Trophoblast cell (in vitro differentiated cells and primary cell): ENCODE data around the gene GAST.
A peak's percentile ranks its signal among the peaks of the same experiment; 100 is the strongest.

ENCODE experiments used
- DNase-seq, 2 donors: peaks; one replicate each; pipeline ENCODE4 v3.0.0-alpha.2; 2016
- H2AFZ ChIP-seq: 2 replicates; pipeline ENCODE4 v1.6.1; 2013; ENCODE audit warnings: low read length, moderate library complexity, mild to moderate bottlenecking; ENCODE audit not compliant: insufficient read depth, poor library complexity
- H2AK5ac ChIP-seq: 2 replicates; pipeline ENCODE4 v1.6.1; 2013; ENCODE audit warnings: mild to moderate bottlenecking, low read length
- H2BK120ac ChIP-seq: 2 replicates; pipeline ENCODE4 v1.6.1; 2013; ENCODE audit warnings: low read length, mild to moderate bottlenecking, moderate library complexity; ENCODE audit not compliant: insufficient read depth, poor library complexity
- H2BK12ac ChIP-seq: 2 replicates; pipeline ENCODE4 v1.6.1; 2013; ENCODE audit warnings: mild to moderate bottlenecking, low read length, moderate library complexity
- H2BK5ac ChIP-seq: 2 replicates; pipeline ENCODE4 v1.6.1; 2013; ENCODE audit warnings: low read length, low read depth, moderate library complexity, mild to moderate bottlenecking; ENCODE audit not compliant: poor library complexity
- H3K14ac ChIP-seq: 2 replicates; pipeline ENCODE4 v1.6.1; 2013; ENCODE audit warnings: mild to moderate bottlenecking, low read length
- H3K18ac ChIP-seq: 2 replicates; pipeline ENCODE4 v1.6.1; 2013; ENCODE audit warnings: mild to moderate bottlenecking, low read length
- H3K23ac ChIP-seq: 2 replicates; pipeline ENCODE4 v1.6.1; 2013; ENCODE audit warnings: low read length
- H3K27ac ChIP-seq: 2 replicates; pipeline ENCODE4 v1.5.1; 2013; ENCODE audit warnings: low read depth, mild to moderate bottlenecking, inconsistent platforms, low read length, moderate library complexity
- H3K27me3 ChIP-seq: 2 replicates; pipeline ENCODE4 v1.6.1; 2013; ENCODE audit warnings: inconsistent platforms, mild to moderate bottlenecking, low read length, moderate library complexity; ENCODE audit not compliant: insufficient read depth
- H3K36me3 ChIP-seq, 2 experiments: 1 replicate in 1 of 2; 2 replicates in 1 of 2; pipeline ENCODE4 v1.6.1; 2013; ENCODE audit warnings: low read length in 2 of 2, mild to moderate bottlenecking in 2 of 2, moderate library complexity in 1 of 2; ENCODE audit not compliant: insufficient read depth in 2 of 2, control insufficient read depth in 1 of 2
- H3K4ac ChIP-seq: 2 replicates; pipeline ENCODE4 v1.6.1; 2013; ENCODE audit warnings: low read depth, mild to moderate bottlenecking, low read length, moderate library complexity
- H3K4me1 ChIP-seq, 2 experiments: 1 replicate in 1 of 2; 2 replicates in 1 of 2; pipeline ENCODE4 v1.6.1; 2013; ENCODE audit warnings: low read length in 2 of 2, mild to moderate bottlenecking in 2 of 2, moderate library complexity in 1 of 2; ENCODE audit not compliant: insufficient read depth in 2 of 2, control insufficient read depth in 1 of 2
- H3K4me2 ChIP-seq: 2 replicates; pipeline ENCODE4 v1.6.1; 2013; ENCODE audit warnings: inconsistent platforms, mild to moderate bottlenecking, low read length, moderate library complexity
- H3K4me3 ChIP-seq: 2 replicates; pipeline ENCODE4 v1.5.1; 2013; ENCODE audit warnings: mild to moderate bottlenecking, low read depth, low read length, inconsistent platforms
- H3K79me1 ChIP-seq: one replicate; pipeline ENCODE4 v1.6.1; 2013; ENCODE audit warnings: low read length
- H3K79me2 ChIP-seq: 2 replicates; pipeline ENCODE4 v1.6.1; 2013; ENCODE audit warnings: low read length, mild to moderate bottlenecking; ENCODE audit not compliant: control insufficient read depth, insufficient read depth, poor library complexity
- H3K9ac ChIP-seq: 2 replicates; pipeline ENCODE4 v1.6.1; 2013; ENCODE audit warnings: mild to moderate bottlenecking, low read length
- H3K9me3 ChIP-seq: 2 replicates; pipeline ENCODE4 v1.6.1; 2013; ENCODE audit warnings: low read depth, mild to moderate bottlenecking, control low read depth, inconsistent platforms, low read length; ENCODE audit not compliant: insufficient read depth
- H4K12ac ChIP-seq: 2 replicates; pipeline ENCODE4 v1.6.1; 2013; ENCODE audit warnings: low read depth, mild to moderate bottlenecking, low read length, moderate library complexity
- H4K8ac ChIP-seq: 2 replicates; pipeline ENCODE4 v1.6.1; 2013; ENCODE audit warnings: low read depth, mild to moderate bottlenecking, low read length, moderate library complexity
- H4K91ac ChIP-seq: one replicate; pipeline ENCODE4 v1.6.1; 2013; ENCODE audit warnings: low read depth, mild to moderate bottlenecking, low read length, moderate library complexity
- WGBS: extraction: QIAGEN DNeasy Blood & Tissue Kit; methylation state at CpG from one replicate; pipeline ENCODE4 v1.1.7; 2013; ENCODE audit warnings: missing lambda C conversion rate; ENCODE audit not compliant: insufficient read length, insufficient coverage; ENCODE audit errors: extremely low coverage; 5-methylcytosine and 5-hydroxymethylcytosine counted together

Gene GAST

DNA sequence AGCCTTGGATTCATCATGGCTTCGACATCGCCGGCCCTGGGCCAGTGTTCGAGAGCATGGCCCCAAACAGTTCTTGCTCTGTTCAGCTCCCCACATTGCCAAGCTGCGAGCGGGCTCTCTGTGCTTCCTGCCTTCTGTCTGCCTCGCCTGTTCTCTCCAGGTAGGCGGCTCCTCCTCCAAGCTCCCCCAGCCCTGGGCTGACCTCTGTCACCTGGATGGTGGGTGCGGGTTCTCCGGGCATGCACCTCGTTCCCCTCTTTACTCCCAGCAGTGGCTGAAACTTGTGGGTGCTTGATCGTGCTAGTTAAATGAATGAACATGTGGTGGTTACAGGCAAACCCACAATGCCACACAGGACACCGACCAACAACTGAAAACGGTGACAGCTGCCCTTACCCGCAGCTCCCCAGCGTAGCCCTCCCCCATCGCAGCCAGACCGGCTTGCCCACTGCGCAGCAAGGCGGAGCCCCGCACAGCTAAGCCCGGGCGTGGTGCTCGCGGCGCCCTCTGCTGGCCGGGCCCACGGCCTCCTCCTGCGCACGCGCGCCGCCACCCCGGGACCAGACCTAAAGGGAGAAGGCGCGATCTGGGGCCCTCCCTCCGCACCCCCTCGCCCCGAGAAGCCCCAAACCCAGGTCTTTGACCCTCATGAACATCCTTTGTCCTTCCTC lies 46.4 kb upstream of the GAST start:
- Histone ChIP-seq H3K4me1 (peaks cover 8% of the 10 kb centered on the region in 2 experiments), H3K9me3 (no peaks in the 10 kb centered on the region), H4K8ac (peak overlapping the region; percentile 81), H2BK120ac (peak overlapping the region; percentile 41), H3K27me3 (no peaks in the 10 kb centered on the region), H2BK12ac (peak overlapping the region; percentile 11), H3K9ac (peak overlapping the region; percentile 44), H4K12ac (peak overlapping the region; percentile 57), H3K14ac (peak overlapping the region; percentile 65), H3K79me1 (peaks cover 8% of the 10 kb centered on the region), H4K91ac (peak overlapping the region; percentile 36), H2AK5ac (no peak overlapping the region), H3K27ac (no peak overlapping the region), H3K18ac (peak overlapping the region; percentile 73), H3K79me2 (no peaks in the 10 kb centered on the region), H2AFZ (peak overlapping the region; percentile 68), H3K4ac (no peak overlapping the region), H2BK5ac (no peak overlapping the region), H3K23ac (no peak overlapping the region), H3K4me2 (peak overlapping the region; percentile 84), H3K4me3 (peak overlapping the region; percentile 10), H3K36me3 (no peaks in the 10 kb centered on the region)
- peak; percentile 92 to 96 for DNase-seq
- no CpG with 5 or more reads among the region's 39 CpGs for WGBS

DNA sequence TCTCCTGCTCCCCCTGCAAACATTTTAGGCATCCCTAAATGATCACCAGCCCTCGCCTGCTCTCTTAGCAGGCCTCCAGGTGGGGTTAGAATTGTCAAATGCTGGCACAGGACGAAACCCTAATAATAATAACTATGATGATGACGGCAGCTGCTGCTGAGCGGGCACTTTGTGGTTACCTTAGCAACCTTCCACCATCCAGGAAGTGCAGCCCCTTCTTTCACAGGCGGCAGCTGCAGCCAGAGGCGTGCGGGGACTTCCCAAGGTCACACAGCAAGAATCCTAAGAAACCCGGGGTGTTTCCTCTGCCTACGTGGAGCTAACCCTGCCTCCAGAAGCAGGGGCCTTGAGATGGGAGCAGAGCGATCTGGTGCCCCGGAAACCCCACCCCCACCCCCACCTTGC lies 45.9 kb upstream of the GAST start:
- H3K27ac ChIP-seq = no peak overlapping the region
- peak in 1 of 2 donors; percentile 65 for DNase-seq
- no peaks in the 10 kb centered on the region for H3K79me2 ChIP-seq
- no peak overlapping the region for H2AK5ac ChIP-seq
- H3K79me1 ChIP-seq = peaks cover 8% of the 10 kb centered on the region
- H4K12ac ChIP-seq = peak overlapping the region; percentile 4
- H3K9me3 ChIP-seq = no peaks in the 10 kb centered on the region
- peak overlapping the region; percentile 44 for H3K9ac ChIP-seq
- peak overlapping the region; percentile 10 for H2BK120ac ChIP-seq
- no peaks in the 10 kb centered on the region for H3K36me3 ChIP-seq
- no peak overlapping the region for H3K14ac ChIP-seq
- H2BK12ac ChIP-seq = no peak overlapping the region
- H3K18ac ChIP-seq = peak overlapping the region; percentile 8
- H3K4me3 ChIP-seq = peak overlapping the region; percentile 10
- peaks cover 8% of the 10 kb centered on the region in 2 experiments for H3K4me1 ChIP-seq
- H2AFZ ChIP-seq = peak overlapping the region; percentile 24
- WGBS = no CpG with 5 or more reads among the region's 11 CpGs
- H3K4ac ChIP-seq = no peak overlapping the region
- H4K91ac ChIP-seq = peak overlapping the region; percentile 36
- no peak overlapping the region for H2BK5ac ChIP-seq
- peak overlapping the region; percentile 81 for H4K8ac ChIP-seq
- peak overlapping the region; percentile 84 for H3K4me2 ChIP-seq
- no peak overlapping the region for H3K23ac ChIP-seq
- H3K27me3 ChIP-seq = no peaks in the 10 kb centered on the region

DNA sequence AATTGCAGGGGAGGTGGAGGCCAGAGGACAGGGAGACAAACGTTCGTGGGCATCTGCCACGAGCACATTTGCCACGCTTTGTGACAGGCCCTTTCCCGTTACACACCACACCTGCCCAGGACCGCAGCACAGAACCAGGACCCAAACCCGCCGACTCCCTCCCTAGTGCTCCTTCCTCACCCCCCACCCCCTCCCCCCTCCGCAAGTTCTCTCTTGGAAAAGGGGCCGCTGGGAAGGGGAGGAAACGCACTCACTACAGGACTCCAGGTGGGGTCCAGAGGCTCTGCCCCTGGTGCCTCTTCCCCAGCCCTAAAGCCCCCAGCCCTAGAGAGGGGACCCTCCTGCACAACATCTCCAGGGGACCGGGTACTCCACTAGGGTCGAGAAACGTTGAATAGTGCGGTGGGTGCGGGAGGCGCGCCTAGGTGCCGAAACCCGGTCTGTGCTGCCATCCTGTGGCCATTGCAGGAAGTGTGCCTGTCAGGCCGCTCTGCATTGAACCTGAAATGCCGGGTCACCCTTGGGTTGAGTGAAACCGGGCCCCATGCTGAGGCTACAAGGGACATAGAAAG lies 45.3 kb upstream of the GAST start:
- H3K4ac ChIP-seq = no peak overlapping the region
- H2AFZ ChIP-seq = peak overlapping the region; percentile 61
- peak; percentile 71 to 95 for DNase-seq
- no peak overlapping the region for H3K27ac ChIP-seq
- no peak overlapping the region for H3K23ac ChIP-seq
- H3K4me1 ChIP-seq = peaks cover 8% of the 10 kb centered on the region in 2 experiments
- no peak overlapping the region for H2BK5ac ChIP-seq
- H4K8ac ChIP-seq = peak overlapping the region; percentile 70
- H2BK12ac ChIP-seq = no peak overlapping the region
- no peak overlapping the region for H2AK5ac ChIP-seq
- H3K4me3 ChIP-seq = peak overlapping the region; percentile 60
- H2BK120ac ChIP-seq = no peak overlapping the region
- no peaks in the 10 kb centered on the region for H3K79me2 ChIP-seq
- no peak overlapping the region for H3K9ac ChIP-seq
- no peak overlapping the region for H4K12ac ChIP-seq
- no peaks in the 10 kb centered on the region for H3K27me3 ChIP-seq
- peaks cover 8% of the 10 kb centered on the region for H3K79me1 ChIP-seq
- peak overlapping the region; percentile 36 for H4K91ac ChIP-seq
- no peaks in the 10 kb centered on the region for H3K36me3 ChIP-seq
- no peak overlapping the region for H3K14ac ChIP-seq
- no CpG with 5 or more reads among the region's 23 CpGs for WGBS
- H3K9me3 ChIP-seq = no peaks in the 10 kb centered on the region
- peak overlapping the region; percentile 84 for H3K4me2 ChIP-seq
- H3K18ac ChIP-seq = no peak overlapping the region

DNA sequence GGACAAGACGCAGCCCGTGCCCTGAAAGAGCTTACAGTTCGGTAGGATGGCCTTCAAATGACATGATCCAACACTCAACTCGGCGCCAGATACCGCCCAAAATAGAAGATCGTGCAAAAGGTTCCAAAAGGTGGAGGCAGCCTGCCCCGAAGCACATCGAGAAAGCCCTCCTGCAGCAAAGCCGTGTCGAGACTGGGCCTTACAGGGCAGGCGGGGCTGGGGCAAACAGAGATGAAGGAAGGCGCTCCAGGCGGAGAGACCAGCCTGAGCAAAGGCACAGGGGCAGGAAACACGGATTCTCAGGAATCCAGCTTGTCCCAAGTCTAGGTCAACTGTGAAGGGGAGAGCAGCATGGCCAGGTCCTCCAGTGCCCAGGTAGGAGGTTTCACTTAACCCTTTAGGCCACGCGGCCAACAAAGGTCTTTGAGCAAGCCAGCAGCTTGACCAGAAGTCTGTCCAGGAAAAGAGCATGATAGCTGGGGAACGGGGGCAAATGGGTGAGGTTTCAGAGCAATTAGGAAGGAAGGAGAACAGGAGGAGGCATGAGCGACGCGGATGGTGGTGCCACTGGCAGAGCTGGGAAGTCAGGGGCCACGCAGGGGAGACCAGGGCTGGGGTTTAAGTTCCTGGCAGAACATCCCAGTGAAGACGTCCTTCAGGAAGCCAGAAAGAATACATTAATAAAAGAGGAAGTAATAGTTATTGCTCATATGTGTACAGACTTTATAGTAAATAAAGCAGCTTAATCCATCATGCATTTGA lies 44.7 kb upstream of the GAST start:
- no peak overlapping the region for H4K8ac ChIP-seq
- no peak overlapping the region for H3K4me3 ChIP-seq
- H2BK5ac ChIP-seq = no peak overlapping the region
- no peak overlapping the region for H2AK5ac ChIP-seq
- H3K23ac ChIP-seq = no peak overlapping the region
- H4K91ac ChIP-seq = no peak overlapping the region
- H3K79me2 ChIP-seq = no peaks in the 10 kb centered on the region
- H3K4me2 ChIP-seq = peak overlapping the region; percentile 84
- peaks cover 8% of the 10 kb centered on the region in 2 experiments for H3K4me1 ChIP-seq
- H4K12ac ChIP-seq = no peak overlapping the region
- H3K27me3 ChIP-seq = no peaks in the 10 kb centered on the region
- peak overlapping the region; percentile 20 for H2AFZ ChIP-seq
- H3K36me3 ChIP-seq = no peaks in the 10 kb centered on the region
- no peak overlapping the region for H3K14ac ChIP-seq
- H3K27ac ChIP-seq = no peak overlapping the region
- no CpG with 5 or more reads among the region's 23 CpGs for WGBS
- H3K18ac ChIP-seq = no peak overlapping the region
- no peak for DNase-seq
- H3K79me1 ChIP-seq = peaks cover 8% of the 10 kb centered on the region
- H3K9ac ChIP-seq = no peak overlapping the region
- peak overlapping the region; percentile 16 for H2BK12ac ChIP-seq
- H2BK120ac ChIP-seq = no peak overlapping the region
- no peak overlapping the region for H3K4ac ChIP-seq
- H3K9me3 ChIP-seq = no peaks in the 10 kb centered on the region
